Stimulated activated CD8-positive, alpha-beta memory T cell treated with anti-CD3 and anti-CD28 coated beads, Interleukin-15, amount 100 ng/mL, for 4 hours (primary cell): ENCODE data around the gene AVEN.

ENCODE experiments used
- DNase-seq, 2 donors: peaks; one replicate each; pipeline ENCODE4 v3.0.0-alpha.2; 2020; ENCODE audit warnings: low read depth in 2 of 2

Gene AVEN

DNA sequence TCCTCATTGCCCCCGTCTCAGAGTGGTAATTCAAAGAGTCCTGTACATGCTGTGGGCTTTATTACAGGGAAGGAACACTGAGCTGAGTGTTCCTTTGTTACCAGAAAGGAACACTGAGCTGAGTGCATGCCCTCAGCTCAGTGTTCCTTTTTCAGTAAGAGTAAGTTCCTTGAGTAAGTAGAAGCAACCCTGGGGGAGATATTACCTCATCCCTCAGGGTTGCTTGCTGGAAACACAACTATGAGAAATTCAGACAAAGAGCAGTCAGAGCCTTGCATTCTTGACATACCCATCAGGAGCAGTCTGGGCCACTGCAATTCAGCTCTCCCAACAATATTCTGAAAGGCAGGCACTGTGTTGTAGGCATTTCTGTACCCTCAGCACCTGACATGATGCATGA is 53.7 kb downstream of the AVEN start:
- no peak for DNase-seq

DNA sequence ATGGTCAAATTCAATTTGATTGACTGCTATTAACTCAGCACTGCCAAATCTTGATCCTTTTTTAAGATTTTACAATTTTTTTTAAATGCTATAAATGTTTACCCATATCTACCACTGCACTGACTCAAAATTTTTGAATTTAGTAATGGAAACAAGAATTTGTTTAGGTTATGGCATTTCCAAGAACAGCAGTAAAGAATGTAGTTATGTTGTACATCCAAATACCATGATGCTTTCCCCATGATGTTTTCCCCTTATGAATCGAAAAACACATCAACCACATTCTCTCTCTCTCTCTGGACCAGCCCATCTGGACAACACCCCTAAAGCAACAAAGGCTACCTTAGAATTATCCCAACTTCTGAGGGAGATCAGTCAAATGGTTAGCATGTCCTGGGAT is 56.5 kb downstream of the AVEN start:
- DNase-seq, result no peak

DNA sequence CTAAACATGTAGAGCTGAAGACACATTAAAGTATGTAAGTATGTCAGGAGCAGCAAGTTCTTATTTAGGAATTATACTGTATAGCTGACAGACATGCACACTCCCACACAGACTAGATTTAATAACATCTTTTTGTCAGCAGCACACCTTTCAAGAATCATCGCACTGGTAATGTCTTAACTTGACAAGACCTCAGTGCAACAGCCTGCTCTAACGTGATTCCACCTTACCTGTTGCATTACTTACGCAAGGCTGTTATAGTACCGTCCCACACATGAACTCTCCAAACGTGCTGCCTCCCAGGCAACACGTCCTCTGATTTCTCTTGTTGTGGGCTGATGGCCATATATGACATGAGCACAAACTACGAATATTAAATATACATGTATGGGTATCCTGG is 58.8 kb downstream of the AVEN start:
- DNase-seq, result no peak

DNA sequence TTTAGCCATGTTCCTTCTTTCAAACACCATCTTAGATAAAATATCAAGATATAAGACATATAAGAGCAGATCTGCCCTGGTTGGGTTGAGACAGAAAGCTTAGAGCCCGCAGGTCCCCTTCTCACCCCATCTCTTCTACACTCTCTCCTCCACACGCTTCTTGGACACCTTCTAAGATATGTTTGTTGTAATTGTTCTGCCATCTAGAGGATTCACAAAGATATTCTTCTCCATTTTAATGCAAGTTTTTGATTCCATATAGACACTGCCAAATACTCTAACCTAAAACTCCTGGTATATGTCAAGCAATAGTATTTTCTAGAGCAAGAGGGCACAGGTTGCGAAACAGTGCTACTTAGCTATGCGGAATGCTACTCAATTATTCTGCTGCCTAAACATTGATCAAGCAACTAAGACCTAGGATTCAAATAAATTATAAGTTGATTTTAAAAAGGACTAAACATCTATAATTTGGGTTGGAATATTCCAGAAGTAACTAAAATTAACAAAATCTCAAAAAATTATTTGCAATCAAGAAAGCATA is 63.9 kb downstream of the AVEN start:
- no peak for DNase-seq

DNA sequence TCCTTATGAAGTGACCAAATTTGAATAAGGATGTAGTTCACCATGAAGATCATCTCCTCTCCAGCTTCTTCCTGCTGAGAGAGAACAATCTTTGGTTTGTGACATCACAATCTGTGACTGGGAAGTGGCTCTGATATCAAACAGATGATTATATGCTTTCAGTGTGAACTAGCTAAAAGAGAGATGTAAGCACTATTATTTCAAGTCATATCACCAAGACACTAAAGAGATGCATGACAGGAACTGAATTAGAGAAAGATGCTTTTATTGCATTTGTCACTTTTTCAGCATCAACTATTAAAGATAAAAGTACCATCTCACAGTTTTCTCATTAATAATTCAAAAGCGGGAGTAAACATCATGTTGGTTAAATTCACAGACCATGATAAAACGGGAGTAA is 67.2 kb downstream of the AVEN start:
- no peak for DNase-seq

DNA sequence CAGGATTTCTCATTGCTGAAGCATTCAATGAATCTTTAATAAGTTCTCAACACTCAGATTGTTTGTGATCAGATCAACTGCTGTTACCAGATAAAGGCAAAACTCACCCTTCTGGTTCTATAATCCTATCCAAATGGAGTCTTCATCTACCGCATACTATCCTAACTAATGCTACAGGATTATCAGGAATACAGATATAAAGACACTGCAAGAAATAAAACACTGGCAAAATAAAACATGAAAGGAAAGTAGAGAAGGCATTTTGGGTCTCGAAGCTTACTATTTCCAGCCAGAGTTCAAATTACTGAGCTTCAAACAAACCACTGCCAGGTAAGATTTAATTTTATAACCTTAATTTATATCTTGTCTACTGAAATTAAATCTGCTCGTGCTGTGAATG is 70.2 kb downstream of the AVEN start:
- no peak for DNase-seq

DNA sequence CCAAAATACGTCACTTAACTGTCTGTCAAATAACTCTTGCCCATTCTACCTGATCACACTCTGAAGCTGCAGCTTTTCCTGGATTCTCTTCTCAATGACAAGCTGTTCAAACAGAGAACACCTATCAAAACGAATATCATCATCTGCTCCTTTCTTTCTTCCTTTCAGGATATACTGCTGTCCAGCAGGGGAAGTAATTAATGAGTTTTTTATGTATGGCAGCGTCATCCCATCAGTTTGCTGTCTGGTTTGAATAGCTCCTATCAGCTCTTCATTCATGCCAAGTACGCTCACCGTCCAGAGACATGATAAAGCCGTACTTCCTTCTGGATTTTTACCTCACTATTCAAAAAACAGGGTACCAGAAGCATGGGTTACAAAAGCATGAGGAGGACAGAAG is 70.8 kb downstream of the AVEN start, which contains the start of gene CHRM5:
TSS of gene CHRM5 (plus strand) at position 274 of the 400 bp plus-strand sequence. CDS start 94,221 bp downstream, outside the sequence.
- no peak for DNase-seq

DNA sequence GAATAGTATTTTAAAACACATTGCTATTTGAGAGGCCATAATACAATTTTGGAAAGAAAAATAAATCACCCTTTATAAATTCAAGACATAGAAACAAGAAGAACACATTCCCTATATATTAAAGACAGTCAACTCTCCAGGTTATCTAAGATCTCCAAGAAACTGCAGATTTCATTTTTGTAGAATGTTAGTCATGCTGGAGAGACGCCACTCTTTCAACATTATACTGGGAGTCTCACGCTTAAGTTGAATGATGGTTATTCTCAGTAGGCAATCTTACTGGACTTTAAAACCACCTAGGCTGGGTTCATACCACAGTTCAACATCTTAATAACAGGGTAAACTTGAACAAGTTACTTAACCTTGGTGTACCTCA is 74.4 kb downstream of the AVEN start:
- no peak for DNase-seq

DNA sequence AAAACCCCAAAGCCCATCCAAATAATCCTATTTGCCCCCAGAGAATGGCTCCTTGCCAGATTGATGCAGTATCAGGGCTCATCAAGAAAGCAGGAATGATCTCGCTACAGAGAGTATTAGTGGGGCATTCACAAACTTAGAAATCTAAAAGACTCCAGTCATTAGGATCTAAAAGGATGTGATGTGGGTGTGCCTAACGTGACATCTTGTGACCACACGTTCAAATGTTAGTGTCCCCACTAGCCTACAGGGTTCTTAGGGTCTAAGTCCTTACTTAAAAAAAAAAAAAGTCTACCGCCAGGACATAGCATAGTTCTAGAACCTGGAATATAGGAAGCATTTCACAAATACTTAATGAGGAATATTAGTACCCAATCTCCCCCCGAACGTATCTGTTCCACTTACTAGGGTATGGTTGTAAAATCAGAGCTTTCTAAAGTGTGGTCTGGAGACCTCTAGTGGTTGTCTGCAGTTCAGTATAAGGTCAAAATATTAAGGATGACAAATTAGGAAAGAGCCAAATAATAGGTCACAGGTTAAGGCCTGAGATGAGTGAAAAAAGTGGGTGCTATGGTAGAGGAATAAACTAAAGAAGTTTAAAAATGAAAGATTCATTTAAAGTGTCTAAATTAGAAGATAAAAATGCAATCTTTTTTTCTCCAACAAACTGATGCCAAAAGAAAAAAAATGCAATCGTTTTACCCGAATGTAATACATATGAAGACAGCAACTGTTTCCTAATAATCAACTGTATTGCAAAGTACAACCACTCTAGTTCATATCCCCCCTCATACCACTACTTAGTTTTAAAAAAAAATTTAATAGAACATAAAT is 75.0 kb downstream of the AVEN start:
- DNase-seq, result no peak

DNA sequence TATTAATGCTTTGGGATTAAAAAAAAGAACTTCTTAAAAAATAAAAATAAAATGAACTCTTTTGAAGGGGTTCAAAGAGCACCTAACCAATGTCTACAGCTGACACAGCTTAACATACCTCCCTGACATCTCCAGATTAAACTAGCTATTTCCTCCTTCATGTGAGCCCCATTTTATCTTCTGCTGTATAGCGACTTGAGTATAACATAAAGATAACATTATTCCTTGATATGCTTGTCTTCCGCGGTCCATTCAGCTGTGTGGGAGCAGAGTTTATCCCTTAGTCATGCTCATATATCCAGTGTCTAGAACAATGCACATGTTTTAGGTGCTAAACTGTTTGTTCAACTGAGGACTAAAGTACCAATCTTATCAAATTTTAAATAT is 78.5 kb downstream of the AVEN start:
- no peak for DNase-seq

DNA sequence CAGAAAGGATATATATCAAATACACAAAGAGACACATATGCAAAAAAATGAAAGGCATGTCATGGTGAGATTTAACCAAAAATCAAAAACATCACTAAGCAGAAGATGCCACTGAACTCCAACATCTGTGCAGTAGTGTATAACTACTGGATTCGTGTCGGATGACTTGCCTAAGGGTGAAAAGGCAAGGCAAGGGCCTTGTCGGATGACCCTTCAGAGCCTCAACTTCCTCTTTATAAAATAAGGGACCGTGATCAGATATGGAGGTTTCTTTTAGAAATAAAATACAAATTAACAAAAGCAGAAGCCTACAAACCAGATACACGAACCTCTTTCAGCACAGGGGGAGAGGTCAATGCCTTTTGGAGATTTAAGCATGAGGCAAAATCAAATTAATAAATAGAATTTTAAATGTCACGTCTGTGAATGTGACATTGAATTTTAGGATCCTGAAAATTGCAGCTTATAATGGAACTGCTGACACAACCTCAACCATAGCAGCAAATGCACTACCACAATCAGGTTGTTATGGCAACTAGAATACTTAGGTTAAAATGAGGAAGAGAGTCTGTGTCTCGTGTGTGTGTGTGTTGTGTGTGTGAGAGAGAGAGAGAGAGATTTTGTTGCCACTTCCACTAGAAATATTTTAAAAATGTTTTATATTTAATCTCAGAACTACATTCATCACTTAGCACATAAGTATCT is 79.0 kb downstream of the AVEN start:
- no peak for DNase-seq

DNA sequence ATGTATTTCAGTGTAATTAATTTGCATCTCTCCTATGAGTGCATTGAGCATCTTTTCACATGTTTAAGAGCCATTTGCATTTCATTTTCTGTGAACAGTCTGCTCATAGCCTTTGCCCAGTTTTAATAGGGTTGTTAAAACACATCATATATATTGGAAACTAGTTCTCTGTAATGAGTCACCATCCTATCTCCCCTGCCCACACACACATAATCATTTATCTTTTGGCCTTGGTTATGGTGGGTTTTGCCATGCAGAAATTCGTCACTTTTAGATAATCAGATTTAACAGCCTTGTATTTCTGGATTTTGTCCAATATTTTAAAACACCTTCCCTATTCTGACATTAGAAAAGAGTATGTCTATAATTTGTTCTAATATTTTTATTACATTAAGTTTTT is 82.6 kb downstream of the AVEN start:
- DNase-seq, result no peak

DNA sequence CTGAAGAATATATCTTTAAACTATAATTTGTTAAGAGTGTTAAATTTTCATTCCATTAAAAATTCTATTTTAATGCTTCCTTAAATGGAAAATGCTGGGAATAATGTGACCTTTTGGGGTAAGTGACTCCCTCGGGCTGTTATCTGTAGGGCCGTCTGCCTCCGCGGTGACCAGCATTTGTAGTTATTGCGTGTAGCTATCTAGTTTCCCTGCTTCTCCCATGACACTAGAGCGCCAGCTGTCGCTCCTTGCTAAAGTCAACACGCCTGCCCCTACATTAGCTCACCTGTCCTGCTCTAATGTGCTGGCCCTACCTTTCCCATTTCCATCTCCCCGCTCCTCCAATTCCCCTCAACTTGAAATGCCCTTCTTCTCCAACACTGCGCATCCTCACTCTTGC is 83.1 kb downstream of the AVEN start:
- no peak for DNase-seq

DNA sequence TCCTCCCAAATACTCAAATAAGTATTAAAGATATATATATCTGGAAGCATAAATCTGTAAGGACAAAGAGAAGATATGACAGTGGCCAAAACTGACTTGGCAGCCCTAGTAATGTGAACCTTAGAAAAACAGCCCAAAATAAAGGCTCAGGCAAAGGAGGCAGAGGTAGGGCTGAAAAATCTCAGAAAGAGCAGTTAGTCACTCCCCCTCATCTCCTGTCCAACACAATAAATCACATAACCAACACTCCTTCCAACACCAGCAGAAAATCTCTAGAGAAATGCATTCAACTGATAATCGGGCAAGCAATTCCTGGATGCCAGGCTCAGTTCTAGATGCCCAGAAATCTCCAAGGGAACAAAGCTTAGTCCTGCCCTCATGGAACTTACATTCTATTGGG is 92.9 kb downstream of the AVEN start:
- DNase-seq, result no peak

DNA sequence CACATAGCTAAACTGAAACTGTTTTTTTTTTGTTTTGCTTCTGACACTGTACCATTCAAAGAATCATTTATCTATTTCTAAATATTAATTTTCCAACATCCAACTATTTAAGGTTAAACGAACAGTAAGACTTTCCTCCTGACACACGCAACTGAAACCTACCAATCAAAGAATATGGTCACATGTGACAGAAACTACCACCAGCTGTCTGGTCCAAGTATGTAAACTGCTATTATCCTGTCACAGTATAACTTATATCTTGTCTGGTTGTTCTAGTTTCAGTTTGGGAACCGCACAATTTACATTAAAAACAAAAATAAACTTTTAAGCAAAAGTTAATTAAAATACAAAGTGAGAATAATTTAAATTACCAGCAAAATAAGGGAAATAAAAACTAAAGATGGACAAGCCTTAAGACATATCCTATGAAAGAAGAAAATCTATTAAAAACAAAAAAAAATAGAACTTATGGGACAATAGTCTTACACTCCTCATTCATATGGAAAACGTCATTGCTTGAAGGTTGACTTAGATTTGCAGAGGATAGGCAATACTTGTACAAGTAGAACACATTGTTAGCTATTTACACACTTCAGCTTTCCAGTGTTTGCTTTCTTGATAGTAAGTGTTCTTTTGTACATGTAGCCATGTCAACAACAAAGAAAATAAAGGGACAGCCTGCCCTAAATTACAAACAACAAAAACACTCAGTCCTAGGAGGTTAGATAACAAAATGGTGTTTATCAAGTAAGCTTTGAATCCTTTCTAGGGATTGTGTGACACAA is 97.5 kb downstream of the AVEN start:
- no peak for DNase-seq

DNA sequence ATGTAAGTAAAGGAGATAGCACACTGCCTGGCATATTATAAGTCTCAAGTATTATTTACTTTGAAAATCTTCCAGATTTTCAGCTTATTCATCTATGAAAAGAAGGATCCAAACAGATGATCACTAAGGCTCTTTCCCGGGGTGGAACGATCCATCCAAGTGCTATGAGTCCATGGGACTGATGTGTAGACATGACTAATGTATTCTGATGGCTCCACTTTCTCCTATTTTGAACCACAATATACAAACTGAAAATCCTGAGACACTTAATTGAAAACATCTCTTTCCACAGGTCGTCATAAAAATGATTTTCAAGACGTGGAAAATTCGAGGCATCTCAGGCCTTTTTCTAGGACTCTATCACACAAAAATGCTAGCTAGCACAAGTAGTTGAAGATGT is 104.1 kb downstream of the AVEN start:
- no peak for DNase-seq

DNA sequence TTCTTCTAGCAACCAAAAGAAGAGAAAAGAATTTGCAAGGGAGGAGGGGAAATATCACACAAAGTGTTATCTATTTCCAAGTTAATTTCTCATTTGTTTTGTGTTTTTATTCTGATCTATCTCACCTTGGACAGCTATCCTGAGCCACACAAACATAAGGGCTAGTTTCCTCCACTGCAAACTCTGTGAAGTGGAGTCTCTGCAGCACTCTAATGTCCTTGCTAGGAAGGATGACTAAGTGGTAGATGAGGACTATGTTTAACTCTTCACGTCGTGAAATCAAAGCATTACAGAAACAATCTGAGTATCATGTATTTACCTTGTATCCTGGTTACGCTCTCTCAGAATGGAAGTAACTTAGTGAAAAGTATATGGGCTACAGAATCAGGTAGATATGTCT is 104.6 kb downstream of the AVEN start:
- no peak for DNase-seq

DNA sequence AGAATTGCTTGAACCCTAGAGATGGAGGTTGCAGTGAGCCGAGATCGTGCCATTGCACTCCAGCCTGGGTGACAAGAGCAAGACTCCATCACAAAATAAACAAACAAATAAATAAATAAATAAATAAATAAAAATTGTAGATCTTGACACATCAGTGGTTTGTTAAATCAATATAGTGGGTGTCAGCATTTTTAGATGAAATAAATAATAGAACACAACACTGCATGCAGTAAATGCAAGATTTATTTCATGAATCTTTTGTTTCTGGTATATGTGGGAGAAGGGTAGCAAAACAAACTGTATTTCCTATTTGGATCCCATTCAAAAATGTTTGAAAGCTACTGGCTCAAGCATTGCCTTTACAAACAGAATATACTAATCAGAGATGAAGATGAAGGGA is 106.3 kb downstream of the AVEN start:
- no peak for DNase-seq

DNA sequence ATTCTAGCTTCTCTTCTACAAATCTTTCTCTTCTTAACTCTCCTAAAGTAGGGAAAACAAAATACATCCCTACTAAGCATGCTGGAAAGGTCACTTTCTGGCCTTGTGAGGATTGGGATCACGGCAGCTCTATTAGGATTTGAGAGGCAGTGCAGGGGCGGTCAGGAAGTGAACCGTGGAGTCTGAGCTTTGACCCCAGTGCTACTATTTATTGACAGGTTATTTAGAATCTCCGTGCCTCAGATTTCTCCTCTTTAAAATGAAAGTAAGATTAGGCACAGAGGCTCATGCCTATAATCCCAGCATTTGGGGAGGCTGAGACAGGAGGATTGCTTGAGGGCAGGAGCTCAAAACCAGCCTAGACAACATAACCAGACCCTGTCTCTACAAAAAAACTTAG is 112.7 kb downstream of the AVEN start:
- DNase-seq, result no peak

DNA sequence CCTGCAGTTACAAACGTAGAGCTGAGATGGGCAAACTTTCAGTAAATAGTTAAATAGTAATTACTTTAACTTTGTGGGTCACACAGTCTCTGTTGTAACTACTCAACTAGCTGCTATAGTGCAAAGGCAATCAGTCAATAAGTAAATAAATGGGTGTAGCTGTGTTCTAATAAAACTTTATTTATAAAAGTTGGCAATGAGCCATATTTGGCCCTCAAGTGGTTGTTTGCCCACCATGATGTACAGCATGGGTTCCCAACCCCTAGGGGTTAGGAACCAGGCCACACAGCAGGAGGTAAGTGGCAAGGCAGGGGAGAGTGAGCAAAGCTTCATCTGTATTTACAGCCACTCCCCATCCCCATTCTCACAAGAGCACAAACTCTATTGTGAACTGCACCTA is 115.6 kb downstream of the AVEN start:
- DNase-seq, result no peak

DNA sequence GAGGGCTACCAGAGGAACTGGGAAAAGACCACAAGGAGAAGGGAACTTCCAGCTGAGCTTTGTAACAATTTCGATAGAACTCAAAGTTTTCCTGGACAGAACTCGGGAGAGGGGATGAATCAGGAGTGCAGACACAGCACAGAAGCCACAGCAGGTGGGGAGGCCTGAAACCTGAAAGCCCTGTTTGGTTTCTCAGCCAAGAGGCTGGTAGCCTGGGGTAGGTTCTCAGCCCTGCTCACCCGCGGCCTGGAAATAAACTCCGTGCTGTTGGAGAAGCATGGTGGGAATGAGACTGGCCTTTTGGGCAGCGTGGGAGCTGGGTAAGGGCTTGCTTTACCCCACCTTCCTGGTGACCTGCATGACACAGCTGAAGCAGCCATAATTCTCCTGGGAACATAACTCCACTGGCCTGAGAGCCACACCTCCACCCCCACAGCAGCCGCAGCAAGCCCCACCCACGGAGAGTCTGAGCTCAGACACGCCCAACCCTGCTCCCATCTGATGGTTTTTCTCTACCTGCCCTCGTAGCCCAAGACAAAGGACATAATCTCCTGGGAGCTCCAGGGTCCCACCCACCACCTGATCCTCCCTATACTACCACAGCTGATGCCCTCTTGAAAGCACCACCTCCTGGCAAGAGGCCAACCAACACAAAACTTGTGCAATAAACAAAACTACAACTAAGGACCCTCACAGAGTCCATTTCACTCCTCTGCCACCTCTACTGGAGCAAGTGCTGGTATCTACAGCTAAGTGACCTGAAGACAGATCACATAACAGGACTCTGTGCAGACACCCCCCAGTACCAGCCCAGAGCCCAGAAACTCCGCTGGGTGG is 123.2 kb downstream of the AVEN start:
- DNase-seq, result no peak
